ENCODE results near the gene MYO3B. TPM values are rescaled to one million over a fixed set of nuclear protein-coding genes. Genes with fewer than 3 reads are reported as not detected.

The MYO3B gene
- total RNA-seq, 1 experiment from 2014 or later = 0.63 TPM

DNA sequence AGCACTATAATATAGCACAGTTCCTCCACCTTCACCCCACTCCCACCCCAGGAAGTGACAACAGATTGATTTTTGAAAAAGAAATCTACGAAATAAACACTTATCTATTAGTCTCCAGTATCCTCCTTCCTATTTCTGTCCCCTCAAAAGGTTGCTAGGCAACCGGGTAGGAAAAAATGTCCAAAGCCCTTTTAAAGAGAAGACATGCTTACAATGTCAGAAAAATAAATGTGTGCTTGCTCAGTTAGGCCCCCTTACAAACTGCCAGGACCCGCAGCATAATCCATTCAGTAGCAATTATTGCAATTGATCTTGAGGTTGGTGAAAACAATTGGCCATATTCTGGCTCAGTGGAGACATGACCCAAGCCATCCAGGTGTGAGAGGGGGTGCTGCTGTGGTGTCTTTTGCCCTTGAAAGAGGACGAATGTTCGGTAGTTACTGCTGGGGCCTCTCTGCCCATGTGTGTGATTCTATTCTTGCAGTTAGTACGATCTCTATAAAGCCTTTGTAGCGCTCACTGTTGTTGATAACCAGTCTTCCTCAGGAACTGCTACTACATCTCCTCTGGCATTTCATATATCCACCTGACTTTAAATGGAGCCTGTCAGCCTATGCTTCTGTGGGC lies 144.3 kb downstream of the MYO3B start:
- Histone ChIP-seq H3K23me2 (ENCODE audit: insufficient read length, low read depth, low read length, poor library complexity, severe bottlenecking) (no peaks in the 10 kb centered on the region), H3K4me1 (ENCODE audit: insufficient read depth, low read length) (no peaks in the 10 kb centered on the region), H3K79me1 (ENCODE audit: insufficient read depth, low read depth, low read length, poor library complexity, severe bottlenecking) (no peaks in the 10 kb centered on the region), H3K18ac (ENCODE audit: insufficient read length, low read depth, low read length) (no peak overlapping the region), H3T11ph (ENCODE audit: low read length) (no peak overlapping the region), H2BK120ac (ENCODE audit: low read depth, low read length, poor library complexity, severe bottlenecking) (no peak overlapping the region), H2AK5ac (ENCODE audit: insufficient read length, low read length) (no peak overlapping the region), H4K8ac (replicated peaks; ENCODE audit: insufficient read length, low read depth, low read length) (no peak overlapping the region), H3K4ac (ENCODE audit: low read depth, low read length) (no peak overlapping the region), H2AFZ (ENCODE audit: low read length) (no peak overlapping the region), H3K23ac (ENCODE audit: insufficient read length, low read depth, low read length) (no peak overlapping the region), H3K27me3 (ENCODE audit: insufficient read depth, low read length) (no peaks in the 10 kb centered on the region), H2BK12ac (ENCODE audit: insufficient read length, low read depth, low read length) (no peak overlapping the region), H3K9me3 (ENCODE audit: control insufficient read depth, low read depth, low read length) (no peaks in the 10 kb centered on the region), H4K5ac (ENCODE audit: insufficient read length, low read depth, low read length) (no peak overlapping the region), H3K79me2 (ENCODE audit: insufficient read depth, low read length) (no peaks in the 10 kb centered on the region), H2BK5ac (ENCODE audit: insufficient read length, low read length) (no peak overlapping the region), H2BK20ac (ENCODE audit: low read depth, low read length, poor library complexity, severe bottlenecking) (no peak overlapping the region), H3K56ac (ENCODE audit: insufficient read length, low read depth, low read length) (no peak overlapping the region), H2BK15ac (ENCODE audit: low read depth, low read length) (no peak overlapping the region), H3K14ac (ENCODE audit: insufficient read depth, low read length) (no peak overlapping the region; the same call in 1 of the 2 replicates), H3K27ac (ENCODE audit: insufficient read length, low read depth, low read length) (no peak overlapping the region), H4K20me1 (ENCODE audit: control insufficient read depth, insufficient read depth, insufficient read length) (no peaks in the 10 kb centered on the region), H3K4me2 (ENCODE audit: insufficient read depth, insufficient read length, low read length) (no peak overlapping the region), H4K91ac (ENCODE audit: insufficient read length, low read depth, low read length) (no peak overlapping the region), H3K9ac (ENCODE audit: extremely low read depth, insufficient read length, low read length) (no peak overlapping the region)
- WGBS (ENCODE audit: extremely low coverage, insufficient read length, low lambda C conversion rate) = no CpG with 5 or more reads among the region's 7 CpGs
- Mint-ChIP-seq H3K27ac (no peak overlapping the region), H3K9me3 (peaks cover 23 to 28% of the 10 kb centered on the region in 2 experiments), H3K27me3 (ENCODE audit: low read depth) (peaks cover 5% of the 10 kb centered on the region), H3K4me3 (no peak overlapping the region), H3K4me1 (peaks cover 16% of the 10 kb centered on the region in 2 experiments), H3K36me3 (ENCODE audit: insufficient read depth in 1 of 3, low read depth in 3 of 3) (peaks cover 8 to 33% (median 16%) of the 10 kb centered on the region in 3 experiments)
- TF ChIP-seq, protein P1, sequence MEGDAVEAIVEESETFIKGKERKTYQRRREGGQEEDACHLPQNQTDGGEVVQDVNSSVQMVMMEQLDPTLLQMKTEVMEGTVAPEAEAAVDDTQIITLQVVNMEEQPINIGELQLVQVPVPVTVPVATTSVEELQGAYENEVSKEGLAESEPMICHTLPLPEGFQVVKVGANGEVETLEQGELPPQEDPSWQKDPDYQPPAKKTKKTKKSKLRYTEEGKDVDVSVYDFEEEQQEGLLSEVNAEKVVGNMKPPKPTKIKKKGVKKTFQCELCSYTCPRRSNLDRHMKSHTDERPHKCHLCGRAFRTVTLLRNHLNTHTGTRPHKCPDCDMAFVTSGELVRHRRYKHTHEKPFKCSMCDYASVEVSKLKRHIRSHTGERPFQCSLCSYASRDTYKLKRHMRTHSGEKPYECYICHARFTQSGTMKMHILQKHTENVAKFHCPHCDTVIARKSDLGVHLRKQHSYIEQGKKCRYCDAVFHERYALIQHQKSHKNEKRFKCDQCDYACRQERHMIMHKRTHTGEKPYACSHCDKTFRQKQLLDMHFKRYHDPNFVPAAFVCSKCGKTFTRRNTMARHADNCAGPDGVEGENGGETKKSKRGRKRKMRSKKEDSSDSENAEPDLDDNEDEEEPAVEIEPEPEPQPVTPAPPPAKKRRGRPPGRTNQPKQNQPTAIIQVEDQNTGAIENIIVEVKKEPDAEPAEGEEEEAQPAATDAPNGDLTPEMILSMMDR (conservative IDR thresholded peaks at IDR 0.05) = no peak
- DNase-seq = no peak

All from H9 (cell line).